ENCODE data around the gene F5. TPM values are rescaled to one million over a fixed set of nuclear protein-coding genes. Genes with fewer than 3 reads are reported as not detected.

Gene F5
- total and polyA plus RNA-seq, 9 of the 15 experiments (the other 6 are each of a cell fraction or from before 2014, with no cell fraction given), result 0.03 to 0.13 TPM; not detected in 7

DNA sequence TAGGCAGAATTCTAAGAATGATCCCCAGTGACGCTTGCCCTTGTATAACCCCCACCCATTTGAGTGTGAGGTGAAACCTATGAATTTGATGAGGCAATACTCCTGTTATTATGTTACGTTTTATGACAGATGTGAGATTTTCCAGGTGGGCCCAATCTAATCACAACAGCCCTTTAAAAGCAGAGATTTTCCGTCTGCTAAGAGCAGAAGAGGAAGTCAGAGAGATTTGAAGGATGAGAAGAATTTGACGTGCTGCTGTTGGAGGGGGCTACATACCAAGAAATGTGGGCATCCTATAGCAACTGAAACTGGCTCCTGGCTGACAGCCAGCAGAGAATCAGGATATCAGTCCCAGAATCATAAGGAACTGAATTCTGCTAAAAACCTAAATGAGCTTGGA, 98.1 kb downstream of the F5 start (continued):
- TF ChIP-seq, protein P1, sequence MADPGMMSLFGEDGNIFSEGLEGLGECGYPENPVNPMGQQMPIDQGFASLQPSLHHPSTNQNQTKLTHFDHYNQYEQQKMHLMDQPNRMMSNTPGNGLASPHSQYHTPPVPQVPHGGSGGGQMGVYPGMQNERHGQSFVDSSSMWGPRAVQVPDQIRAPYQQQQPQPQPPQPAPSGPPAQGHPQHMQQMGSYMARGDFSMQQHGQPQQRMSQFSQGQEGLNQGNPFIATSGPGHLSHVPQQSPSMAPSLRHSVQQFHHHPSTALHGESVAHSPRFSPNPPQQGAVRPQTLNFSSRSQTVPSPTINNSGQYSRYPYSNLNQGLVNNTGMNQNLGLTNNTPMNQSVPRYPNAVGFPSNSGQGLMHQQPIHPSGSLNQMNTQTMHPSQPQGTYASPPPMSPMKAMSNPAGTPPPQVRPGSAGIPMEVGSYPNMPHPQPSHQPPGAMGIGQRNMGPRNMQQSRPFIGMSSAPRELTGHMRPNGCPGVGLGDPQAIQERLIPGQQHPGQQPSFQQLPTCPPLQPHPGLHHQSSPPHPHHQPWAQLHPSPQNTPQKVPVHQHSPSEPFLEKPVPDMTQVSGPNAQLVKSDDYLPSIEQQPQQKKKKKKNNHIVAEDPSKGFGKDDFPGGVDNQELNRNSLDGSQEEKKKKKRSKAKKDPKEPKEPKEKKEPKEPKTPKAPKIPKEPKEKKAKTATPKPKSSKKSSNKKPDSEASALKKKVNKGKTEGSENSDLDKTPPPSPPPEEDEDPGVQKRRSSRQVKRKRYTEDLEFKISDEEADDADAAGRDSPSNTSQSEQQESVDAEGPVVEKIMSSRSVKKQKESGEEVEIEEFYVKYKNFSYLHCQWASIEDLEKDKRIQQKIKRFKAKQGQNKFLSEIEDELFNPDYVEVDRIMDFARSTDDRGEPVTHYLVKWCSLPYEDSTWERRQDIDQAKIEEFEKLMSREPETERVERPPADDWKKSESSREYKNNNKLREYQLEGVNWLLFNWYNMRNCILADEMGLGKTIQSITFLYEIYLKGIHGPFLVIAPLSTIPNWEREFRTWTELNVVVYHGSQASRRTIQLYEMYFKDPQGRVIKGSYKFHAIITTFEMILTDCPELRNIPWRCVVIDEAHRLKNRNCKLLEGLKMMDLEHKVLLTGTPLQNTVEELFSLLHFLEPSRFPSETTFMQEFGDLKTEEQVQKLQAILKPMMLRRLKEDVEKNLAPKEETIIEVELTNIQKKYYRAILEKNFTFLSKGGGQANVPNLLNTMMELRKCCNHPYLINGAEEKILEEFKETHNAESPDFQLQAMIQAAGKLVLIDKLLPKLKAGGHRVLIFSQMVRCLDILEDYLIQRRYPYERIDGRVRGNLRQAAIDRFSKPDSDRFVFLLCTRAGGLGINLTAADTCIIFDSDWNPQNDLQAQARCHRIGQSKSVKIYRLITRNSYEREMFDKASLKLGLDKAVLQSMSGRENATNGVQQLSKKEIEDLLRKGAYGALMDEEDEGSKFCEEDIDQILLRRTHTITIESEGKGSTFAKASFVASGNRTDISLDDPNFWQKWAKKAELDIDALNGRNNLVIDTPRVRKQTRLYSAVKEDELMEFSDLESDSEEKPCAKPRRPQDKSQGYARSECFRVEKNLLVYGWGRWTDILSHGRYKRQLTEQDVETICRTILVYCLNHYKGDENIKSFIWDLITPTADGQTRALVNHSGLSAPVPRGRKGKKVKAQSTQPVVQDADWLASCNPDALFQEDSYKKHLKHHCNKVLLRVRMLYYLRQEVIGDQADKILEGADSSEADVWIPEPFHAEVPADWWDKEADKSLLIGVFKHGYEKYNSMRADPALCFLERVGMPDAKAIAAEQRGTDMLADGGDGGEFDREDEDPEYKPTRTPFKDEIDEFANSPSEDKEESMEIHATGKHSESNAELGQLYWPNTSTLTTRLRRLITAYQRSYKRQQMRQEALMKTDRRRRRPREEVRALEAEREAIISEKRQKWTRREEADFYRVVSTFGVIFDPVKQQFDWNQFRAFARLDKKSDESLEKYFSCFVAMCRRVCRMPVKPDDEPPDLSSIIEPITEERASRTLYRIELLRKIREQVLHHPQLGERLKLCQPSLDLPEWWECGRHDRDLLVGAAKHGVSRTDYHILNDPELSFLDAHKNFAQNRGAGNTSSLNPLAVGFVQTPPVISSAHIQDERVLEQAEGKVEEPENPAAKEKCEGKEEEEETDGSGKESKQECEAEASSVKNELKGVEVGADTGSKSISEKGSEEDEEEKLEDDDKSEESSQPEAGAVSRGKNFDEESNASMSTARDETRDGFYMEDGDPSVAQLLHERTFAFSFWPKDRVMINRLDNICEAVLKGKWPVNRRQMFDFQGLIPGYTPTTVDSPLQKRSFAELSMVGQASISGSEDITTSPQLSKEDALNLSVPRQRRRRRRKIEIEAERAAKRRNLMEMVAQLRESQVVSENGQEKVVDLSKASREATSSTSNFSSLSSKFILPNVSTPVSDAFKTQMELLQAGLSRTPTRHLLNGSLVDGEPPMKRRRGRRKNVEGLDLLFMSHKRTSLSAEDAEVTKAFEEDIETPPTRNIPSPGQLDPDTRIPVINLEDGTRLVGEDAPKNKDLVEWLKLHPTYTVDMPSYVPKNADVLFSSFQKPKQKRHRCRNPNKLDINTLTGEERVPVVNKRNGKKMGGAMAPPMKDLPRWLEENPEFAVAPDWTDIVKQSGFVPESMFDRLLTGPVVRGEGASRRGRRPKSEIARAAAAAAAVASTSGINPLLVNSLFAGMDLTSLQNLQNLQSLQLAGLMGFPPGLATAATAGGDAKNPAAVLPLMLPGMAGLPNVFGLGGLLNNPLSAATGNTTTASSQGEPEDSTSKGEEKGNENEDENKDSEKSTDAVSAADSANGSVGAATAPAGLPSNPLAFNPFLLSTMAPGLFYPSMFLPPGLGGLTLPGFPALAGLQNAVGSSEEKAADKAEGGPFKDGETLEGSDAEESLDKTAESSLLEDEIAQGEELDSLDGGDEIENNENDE (IDR thresholded peaks at IDR 0.05; ENCODE audit: low read depth, low read length), result no peak
- no peak for TF ChIP-seq ZNF699 (CRISPR knock-in tag; IDR thresholded peaks at IDR 0.05; ENCODE audit: insufficient replicate concordance)
- no peak for TF ChIP-seq NFXL1 (CRISPR knock-in tag; IDR thresholded peaks at IDR 0.05)
